COR-L47 (cell line): Measurements from ENCODE around the gene FGF12.

Source experiments
- DNase-seq: peaks from one replicate; lab custom pipeline; 2025; lab: John Stamatoyannopoulos, UW

The FGF12 gene

DNA sequence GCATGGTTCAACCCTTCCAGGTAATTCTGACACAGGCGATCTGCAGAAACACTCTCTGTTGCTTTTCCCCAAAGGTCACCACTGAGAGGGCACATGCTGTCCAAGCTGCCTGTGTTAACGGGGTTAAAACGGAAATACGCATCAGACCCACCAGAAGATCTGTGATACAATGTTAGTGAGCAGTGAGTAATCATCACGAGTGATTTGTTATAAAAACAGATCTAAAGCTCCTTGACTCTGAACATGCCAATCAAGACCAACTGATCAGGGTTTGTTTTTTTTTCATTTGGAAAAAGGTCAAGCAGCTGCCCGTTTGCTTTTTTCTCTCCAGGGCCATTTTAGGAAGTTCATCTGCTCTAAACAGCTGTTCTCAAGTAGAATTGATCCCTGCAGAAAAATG, 43.2 kb downstream of the FGF12 start:
- no peak for DNase-seq

GRCh38 chr3:192675958-192676649, 51.2 kb downstream of the FGF12 start:
- no peak for DNase-seq

DNA sequence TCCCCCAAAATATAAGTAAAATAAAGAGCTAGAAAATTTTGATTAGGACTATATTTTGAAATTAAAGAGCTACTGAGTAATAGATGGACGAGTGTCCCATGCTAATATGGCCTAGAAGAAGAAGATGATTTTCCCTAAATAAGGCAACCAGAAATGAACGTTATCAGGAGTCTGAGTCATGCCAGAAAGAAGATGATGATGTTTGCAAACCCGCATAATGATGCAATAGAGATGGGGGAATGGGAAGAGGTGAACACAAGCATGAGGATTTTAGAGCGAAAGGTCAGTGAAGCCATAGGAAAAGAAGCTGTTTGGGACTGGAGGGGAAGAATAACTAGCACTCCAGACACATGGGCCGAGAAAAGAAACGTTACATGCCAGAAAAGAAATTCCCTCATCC, 71.7 kb downstream of the FGF12 start:
- no peak for DNase-seq

- no peak for DNase-seq
Observed at GRCh38 chr3:192655040-192655439, 72.3 kb downstream of the FGF12 start.

DNA sequence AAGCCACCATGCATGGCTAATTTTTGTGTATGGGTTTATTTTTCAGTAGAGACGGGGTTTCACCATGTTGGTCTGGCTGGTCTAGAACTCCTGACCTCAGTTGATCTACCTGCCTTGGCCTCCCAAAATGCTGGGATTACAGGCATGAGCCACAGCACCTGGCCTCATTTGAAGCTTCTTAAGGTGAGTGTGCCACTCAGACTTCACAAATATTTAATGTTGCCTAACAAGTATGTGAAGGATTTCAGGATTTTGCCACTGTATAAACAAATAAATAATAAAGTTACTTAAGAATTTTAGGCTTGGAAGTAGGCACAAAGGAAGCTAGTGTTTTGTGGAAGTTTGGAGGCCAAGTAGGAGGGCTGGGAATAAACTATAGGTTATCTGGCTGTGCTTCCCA, 73.5 kb downstream of the FGF12 start:
- no peak for DNase-seq

GRCh38 chr3:192652727-192653126, 74.6 kb downstream of the FGF12 start:
- DNase-seq: no peak

DNA sequence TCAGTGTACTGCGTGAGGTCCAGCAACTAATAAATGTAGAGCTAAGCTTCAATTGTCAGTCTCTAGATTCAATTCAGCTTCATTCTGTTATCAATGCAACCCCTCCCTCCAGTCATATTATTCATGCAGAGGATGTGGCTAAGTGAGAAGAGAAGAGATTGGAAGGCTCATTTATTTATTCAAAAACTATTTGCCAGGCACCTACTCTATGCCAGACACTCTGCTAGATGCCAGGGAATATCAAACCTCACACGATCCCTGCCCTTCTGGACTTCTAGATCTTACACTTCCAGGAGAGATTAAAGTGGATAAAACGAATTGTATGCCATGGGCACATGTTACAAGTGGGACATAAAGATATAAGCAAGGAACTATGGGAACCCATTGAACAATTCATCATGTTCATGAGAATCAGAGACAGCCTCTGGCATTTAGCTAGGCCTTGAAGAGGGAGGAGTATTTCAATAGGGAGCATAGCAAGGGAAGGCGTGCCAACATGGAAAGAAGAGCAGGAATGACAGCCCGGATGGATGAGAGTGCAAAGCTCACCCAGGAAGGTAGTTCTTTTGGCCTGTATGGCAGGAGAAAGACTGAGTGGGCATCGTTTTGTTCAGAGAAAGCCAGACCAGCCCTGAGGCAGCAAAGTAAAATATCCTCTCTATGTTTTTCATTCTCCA, 75.4 kb downstream of the FGF12 start:
- DNase-seq: no peak

DNA sequence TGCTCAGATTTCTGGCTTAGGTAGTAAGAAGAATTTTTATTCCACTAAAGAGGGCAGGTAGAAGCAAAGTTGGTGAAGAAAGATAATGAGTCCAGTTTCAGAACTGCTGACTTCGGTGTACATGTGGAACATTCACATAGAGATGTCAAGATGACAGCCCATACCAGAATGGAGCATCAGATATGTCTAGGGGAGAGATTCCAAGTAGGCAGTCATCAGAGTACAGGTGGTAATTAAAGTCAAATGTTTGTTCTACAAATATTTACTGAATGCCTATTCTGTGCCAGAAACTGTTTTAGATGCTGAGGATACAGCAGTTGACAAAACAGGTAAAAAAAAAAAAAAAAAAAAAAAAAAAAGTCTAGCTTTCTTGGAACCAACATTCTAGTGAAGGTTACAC, 81.9 kb downstream of the FGF12 start:
- DNase-seq: peak; percentile 5

DNA sequence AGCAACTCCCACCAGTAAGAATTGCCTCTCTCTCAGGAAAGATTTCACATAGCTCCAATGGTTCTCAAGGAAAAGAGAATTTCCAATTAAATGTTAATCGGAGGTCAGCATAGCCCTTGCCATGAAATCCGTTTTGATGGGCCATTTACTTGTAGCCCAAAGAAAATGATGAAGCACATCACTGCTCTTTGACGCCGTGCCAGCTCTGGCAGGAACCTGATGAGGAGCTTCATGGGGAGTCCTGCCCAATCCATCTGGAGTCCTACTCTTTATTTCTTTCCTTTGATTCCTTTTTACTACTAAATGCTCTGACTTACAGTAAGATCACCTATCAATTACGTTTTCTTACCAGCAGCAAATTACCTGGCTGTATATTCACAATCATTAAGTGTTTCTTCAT, 84.7 kb downstream of the FGF12 start:
- peak; percentile 34 for DNase-seq

DNA sequence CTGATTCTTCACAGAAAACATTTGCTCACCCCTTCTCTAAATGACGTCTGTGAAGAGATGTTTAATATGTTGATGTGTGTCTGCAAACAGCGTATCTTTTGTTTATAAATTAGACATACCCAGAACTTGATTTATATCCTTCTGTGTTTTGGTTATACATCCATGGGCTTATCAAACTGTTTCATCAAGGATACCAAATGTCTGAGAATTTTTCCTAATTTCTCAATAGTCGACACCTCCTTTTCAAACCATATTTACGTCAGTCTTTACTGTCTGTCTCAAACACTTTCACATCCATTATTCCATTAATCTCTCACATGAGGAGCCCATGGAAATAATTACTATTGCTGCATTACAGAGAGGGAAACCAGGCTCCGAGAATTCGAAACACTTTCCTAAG, 85.4 kb downstream of the FGF12 start:
- DNase-seq: no peak

DNA sequence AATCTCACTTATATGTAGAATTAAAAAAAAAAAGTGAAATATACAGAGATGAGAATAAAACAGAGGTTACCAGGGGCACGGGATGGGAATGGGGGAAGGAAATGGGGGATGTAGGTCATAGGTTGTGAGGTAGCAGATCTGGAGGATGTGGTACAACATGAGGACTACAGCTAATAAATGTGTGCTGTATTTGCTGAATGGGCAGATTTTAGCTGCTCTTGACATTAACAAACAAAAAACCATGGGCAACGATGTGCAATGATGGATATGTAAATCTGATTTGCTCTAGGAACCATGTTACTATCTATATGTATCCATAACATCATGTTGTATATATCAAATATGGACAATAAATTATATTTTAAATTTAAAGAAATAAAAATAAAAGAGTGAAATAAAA, 87.4 kb downstream of the FGF12 start:
- DNase-seq: no peak

DNA sequence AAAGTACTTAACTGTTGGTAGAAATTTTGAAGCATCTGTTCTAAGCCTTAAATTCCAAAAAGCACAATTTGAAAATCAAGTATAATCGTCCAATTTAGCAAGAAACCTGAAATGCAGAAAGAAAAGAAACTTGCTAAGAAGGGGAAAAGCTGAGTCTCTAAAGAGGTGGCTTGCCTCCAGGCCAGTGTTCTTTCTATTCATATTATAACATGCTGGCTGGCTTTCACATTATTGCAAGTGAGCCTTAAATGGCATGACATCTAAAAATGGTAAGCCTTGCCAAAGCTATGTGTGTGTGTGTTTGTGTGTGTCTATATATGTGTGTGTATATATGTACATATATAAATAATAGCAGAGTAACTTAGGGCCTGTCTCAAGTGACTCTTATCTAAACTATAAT, 89.5 kb downstream of the FGF12 start:
- peak; percentile 27 for DNase-seq

DNA sequence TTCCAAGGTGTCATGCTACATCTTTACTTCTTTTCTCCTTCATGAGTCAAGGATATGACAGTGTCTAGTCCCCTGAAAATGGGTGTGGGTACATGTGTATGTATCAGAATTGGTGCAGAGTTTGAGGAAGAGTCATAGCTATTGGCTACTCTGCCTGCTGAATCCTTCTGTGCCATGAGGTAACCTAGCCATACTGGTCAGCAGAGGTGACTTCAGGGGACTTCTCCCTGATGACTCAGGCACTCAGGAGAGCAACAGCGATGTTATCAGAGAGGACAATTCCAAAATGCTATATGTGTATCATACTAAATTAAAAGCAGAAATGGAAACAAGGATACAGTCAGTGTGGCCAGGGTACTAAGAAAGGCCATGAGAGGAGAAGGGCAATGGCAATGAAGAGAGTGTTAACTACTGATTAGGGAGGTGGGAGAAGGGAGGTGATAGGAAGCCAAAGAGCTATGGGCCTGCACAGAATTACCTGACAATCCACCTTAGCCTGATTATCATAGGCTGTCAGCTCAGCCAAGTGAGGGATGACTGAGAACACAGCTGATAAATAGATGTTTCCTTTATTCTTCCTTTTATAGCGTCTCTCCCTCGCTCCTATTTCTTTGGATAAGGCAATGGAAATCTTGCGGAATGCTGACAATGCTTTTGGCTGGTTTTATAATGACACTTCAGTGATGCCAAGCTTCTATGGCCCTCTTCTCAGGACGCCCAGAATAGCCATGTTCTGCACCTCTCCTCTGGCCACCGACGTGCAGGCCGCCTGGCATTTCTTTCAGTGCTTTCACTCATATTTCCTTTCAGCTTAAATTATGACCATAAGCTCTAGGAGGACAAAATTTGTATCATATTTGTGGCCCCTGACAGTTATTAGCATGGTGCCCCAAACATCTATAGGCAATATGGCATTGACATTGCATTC, 90.6 kb downstream of the FGF12 start:
- no peak for DNase-seq

GRCh38 chr3:192629429-192629828, 97.9 kb downstream of the FGF12 start:
- DNase-seq: no peak

DNA sequence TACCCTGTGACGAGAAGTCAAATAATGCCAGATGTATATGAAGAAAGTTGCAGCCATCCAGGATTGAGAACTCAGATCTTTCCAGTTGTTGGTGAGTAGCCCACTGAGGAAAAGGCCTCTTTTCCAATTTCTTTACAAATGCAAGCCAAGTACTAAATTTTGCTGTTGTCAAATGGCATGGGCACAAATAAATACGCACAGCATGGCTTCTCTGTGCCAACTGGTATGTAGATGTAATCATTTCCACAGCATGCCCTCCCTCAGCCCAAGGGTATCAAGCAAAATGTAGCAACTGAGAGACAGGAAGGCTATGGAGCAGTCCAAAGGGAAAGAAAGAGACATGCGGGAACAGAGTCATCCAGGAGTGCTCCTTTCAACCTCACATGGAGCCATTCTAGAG, 105.4 kb downstream of the FGF12 start:
- no peak for DNase-seq

DNA sequence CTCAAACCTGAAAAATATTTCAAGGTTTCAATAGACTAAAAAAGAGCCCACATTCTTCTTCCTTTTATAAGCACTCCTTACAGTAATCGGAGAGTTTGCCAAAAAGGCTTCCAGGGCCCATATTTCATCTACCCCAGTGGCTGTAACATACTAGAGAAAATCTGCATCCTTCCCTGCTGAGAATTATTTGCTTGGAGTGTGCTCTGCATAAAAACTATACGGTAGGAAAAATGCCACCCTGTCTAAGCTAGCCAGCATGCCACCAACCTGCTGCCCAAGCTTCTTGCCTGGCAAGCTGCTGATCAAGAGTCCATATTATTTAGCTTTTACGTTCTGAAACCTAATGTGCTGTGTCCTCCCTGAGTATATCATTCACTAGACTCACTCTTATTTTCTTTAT, 107.1 kb downstream of the FGF12 start:
- no peak for DNase-seq

GRCh38 chr3:192611411-192611810, 115.9 kb downstream of the FGF12 start:
- no peak for DNase-seq

- no peak for DNase-seq
Observed at GRCh38 chr3:192608726-192609600, 118.4 kb downstream of the FGF12 start.

GRCh38 chr3:192607798-192608197, 119.5 kb downstream of the FGF12 start:
- no peak for DNase-seq

GRCh38 chr3:192597913-192598312, 129.4 kb downstream of the FGF12 start:
- no peak for DNase-seq

GRCh38 chr3:192597506-192597905, 129.8 kb downstream of the FGF12 start:
- no peak for DNase-seq

GRCh38 chr3:192578729-192579128, 148.6 kb downstream of the FGF12 start:
- no peak for DNase-seq
